Calu3 (cell line): ENCODE measurements around the gene MIDN. TPM values are rescaled to one million over a fixed set of nuclear protein-coding genes. Genes with fewer than 3 reads are reported as not detected.

ENCODE experiments used
- BruUV-seq: library from RNA; stranded (reverse); fragments of 400-500 nt; replicated peaks from 2 replicates; lab custom pipeline; 2021; lab: Mats Ljungman, UMichigan
- CTCF ChIA-PET: fragments of 300-600 bp; sonication (Branson Sonifier 250); formaldehyde crosslinking; loops from one replicate; lab custom pipeline; 2022; ENCODE audit warnings: antibody characterized with exemption; lab: Charles Lee
- DNase-seq: peaks from one replicate; pipeline ENCODE4 v3.0.0; 2022
- H3K27ac Mint-ChIP-seq: one replicate; pipeline ENCODE4 v1.8.0; 2022; ENCODE audit warnings: mixed read lengths; ENCODE audit not compliant: unreplicated experiment
- H3K27me3 Mint-ChIP-seq: one replicate; pipeline ENCODE4 v1.8.0; 2022; ENCODE audit warnings: mixed read lengths; ENCODE audit not compliant: unreplicated experiment
- H3K36me3 Mint-ChIP-seq: one replicate; pipeline ENCODE4 v1.8.0; 2022; ENCODE audit warnings: mild to moderate bottlenecking, moderate library complexity, mixed read lengths; ENCODE audit not compliant: insufficient read depth, unreplicated experiment
- H3K4me1 Mint-ChIP-seq: one replicate; pipeline ENCODE4 v1.8.0; 2022; ENCODE audit warnings: mild to moderate bottlenecking, low read depth, mixed read lengths; ENCODE audit not compliant: unreplicated experiment
- H3K4me3 Mint-ChIP-seq: one replicate; pipeline ENCODE4 v1.8.0; 2022; ENCODE audit warnings: mild to moderate bottlenecking, low read depth, moderate library complexity, mixed read lengths; ENCODE audit not compliant: unreplicated experiment
- H3K9me3 Mint-ChIP-seq: one replicate; pipeline ENCODE4 v1.8.0; 2022; ENCODE audit warnings: low read depth, mixed read lengths; ENCODE audit not compliant: unreplicated experiment
- intact Hi-C: fragments of 100-400 bp; cut with micrococcal nuclease; formaldehyde crosslinking; loops from one replicate; pipeline ENCODE4 v1.10.0; 2022; ENCODE audit not compliant: unreplicated experiment
- total RNA-seq: library from RNA; stranded (reverse); gene quantifications from 2 replicates; pipeline ENCODE4 v1.2.3, GENCODE V29; 2022
- TF ChIP-seq, protein P1 (sequence below): fragments of 200-600 bp; IDR thresholded peaks from one replicate; pipeline ENCODE4 v1.8.0; 2022; ENCODE audit warnings: antibody characterized with exemption; ENCODE audit not compliant: unreplicated experiment

The MIDN gene
- total RNA-seq, 1 experiment from 2014 or later, result 61.8 TPM

DNA sequence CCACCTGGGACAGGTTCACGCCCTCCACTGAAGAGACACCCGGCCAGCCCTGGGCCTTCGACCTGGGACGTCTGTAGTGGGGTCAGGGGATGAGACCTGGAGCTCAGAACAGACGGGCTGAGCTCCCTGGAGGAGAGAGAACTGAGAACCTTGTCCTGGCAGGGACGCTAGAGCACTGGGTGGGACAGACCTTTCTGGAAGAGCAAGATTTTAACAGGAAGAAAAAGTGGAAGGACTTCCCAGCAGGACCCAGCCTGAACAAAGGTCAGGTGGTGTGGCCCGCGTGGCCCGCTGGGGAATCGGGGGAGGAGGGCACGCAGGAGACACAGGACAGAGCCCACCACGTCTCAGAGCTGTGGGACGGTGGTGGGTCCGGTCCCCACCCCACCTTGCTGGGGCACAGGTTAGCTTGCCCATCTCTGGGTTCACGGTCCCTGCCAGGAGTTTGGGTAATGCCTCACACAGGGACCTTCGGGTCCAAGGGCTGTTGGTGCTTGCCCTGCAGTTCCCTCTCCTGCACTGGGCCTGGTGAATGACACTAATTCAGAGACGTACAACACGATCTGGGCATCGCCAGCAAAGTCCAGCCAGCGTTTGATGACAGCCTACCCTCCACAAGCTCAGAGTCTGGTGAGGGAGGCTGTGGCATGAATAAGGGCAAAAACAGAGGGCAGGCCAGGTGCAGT, 36.1 kb downstream of the MIDN start:
- no peak overlapping the region for H3K27ac Mint-ChIP-seq
- CTCF ChIA-PET, result interaction anchor here (0.7 kb wide), 1 partner anchor 40 kb away, joined by 6 read pairs; no protein-coding TSS in a partner anchor
- H3K36me3 Mint-ChIP-seq, result peaks cover 16% of the 10 kb centered on the region
- H3K9me3 Mint-ChIP-seq, result no peaks in the 10 kb centered on the region
- TF ChIP-seq, protein P1, sequence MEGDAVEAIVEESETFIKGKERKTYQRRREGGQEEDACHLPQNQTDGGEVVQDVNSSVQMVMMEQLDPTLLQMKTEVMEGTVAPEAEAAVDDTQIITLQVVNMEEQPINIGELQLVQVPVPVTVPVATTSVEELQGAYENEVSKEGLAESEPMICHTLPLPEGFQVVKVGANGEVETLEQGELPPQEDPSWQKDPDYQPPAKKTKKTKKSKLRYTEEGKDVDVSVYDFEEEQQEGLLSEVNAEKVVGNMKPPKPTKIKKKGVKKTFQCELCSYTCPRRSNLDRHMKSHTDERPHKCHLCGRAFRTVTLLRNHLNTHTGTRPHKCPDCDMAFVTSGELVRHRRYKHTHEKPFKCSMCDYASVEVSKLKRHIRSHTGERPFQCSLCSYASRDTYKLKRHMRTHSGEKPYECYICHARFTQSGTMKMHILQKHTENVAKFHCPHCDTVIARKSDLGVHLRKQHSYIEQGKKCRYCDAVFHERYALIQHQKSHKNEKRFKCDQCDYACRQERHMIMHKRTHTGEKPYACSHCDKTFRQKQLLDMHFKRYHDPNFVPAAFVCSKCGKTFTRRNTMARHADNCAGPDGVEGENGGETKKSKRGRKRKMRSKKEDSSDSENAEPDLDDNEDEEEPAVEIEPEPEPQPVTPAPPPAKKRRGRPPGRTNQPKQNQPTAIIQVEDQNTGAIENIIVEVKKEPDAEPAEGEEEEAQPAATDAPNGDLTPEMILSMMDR, result no peak
- H3K4me3 Mint-ChIP-seq, result peak overlapping the region; percentile 34
- peaks cover 8% of the 10 kb centered on the region for H3K4me1 Mint-ChIP-seq
- BruUV-seq, result no TSS peak
- DNase-seq, result no peak
- peaks cover 32% of the 10 kb centered on the region for H3K27me3 Mint-ChIP-seq
- intact Hi-C loops, result no loop called here

DNA sequence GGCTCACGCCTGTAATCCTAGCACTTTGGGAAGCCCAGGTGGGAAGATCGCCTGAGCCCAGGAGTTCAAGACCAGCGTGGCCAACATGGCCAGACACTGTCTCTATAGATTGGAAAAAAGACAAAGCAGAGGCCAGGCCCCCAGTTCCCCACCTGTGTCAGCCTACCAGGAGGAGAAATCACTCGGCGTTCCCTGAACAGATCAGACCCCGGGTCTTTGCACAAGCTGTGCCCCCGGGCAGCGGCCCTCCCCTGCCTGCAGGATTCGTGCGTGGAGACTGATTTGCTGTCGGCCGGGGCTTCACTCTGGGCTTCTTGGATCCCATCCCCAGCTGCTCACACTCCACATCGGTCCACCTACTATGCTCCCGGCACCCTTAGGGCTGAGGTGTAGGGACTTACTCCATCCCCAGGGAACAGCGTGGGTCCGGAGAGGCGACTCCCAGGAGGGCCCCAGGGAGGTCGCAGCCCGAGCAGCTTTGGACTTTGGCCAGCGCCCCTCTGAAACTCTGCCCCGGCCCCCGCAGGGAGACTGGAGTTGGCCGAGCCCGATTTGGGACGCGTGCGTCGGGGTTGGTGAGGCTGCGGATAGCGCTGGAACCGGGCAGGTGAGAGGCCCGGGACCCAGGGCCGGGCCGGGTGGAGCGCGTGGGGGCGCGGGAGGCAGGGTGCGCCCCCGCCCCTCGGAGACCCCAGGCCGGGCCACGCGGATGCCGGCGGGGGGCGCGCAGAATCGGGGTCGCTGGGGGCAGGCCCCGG, 36.8 kb downstream of the MIDN start:
- CTCF ChIA-PET, result no interaction called here
- TF ChIP-seq, protein P1, result no peak
- Mint-ChIP-seq H3K27ac (no peak overlapping the region), H3K36me3 (peaks cover 9% of the 10 kb centered on the region), H3K9me3 (no peaks in the 10 kb centered on the region), H3K27me3 (peaks cover 32% of the 10 kb centered on the region), H3K4me3 (peak overlapping the region; percentile 34), H3K4me1 (peaks cover 8% of the 10 kb centered on the region)
- BruUV-seq, result no TSS peak
- DNase-seq, result no peak
- intact Hi-C loops, result no loop called here

DNA sequence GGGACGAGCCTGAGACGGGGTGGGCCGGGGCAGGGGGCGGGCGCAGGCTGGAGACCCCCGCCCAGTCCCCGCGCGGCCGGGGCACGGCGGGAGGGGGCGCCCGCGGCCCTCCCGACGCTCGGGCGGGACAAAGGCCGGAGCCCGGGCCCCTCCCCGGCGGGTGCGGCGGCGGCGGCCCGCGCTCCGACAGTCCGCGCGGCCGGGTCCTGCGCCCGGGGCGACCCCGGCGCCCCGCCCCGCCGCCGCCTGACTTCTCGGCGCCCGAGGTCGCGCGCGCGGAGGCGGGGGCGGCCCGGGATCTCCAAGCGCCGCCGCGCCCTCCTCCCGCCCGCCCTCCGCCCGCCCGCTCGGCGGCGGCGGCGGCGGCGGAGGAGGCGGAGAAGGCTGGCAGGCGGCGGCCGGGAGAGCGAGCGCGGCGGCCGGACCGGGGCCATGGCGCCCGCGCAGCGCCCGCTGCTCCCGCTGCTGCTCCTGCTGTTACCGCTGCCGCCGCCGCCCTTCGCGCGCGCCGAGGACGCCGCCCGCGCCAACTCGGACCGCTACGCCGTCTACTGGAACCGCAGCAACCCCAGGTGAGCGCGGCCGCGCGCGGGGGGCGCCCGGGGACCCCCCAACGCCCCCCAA, 37.5 kb downstream of the MIDN start, which contains the start of gene EFNA2:
Gene EFNA2 (plus strand): TSS at position 137 of the 624 bp plus-strand sequence. CDS start 296 bp downstream, at position 433.
- peak within 1 kb of the TSS; percentile 67 for H3K4me3 Mint-ChIP-seq
- TF ChIP-seq, protein P1, result no peak
- H3K4me1 Mint-ChIP-seq, result peaks cover 8% of the 10 kb centered on the region
- H3K27ac Mint-ChIP-seq, result no peak within 1 kb of the TSS
- DNase-seq, result no peak
- intact Hi-C loops, result no loop called here
- CTCF ChIA-PET, result no interaction called here
- H3K36me3 Mint-ChIP-seq, result peaks cover 9% of the 10 kb centered on the region
- H3K9me3 Mint-ChIP-seq, result no peaks in the 10 kb centered on the region
- BruUV-seq, result no TSS peak
- H3K27me3 Mint-ChIP-seq, result peaks cover 32% of the 10 kb centered on the region

DNA sequence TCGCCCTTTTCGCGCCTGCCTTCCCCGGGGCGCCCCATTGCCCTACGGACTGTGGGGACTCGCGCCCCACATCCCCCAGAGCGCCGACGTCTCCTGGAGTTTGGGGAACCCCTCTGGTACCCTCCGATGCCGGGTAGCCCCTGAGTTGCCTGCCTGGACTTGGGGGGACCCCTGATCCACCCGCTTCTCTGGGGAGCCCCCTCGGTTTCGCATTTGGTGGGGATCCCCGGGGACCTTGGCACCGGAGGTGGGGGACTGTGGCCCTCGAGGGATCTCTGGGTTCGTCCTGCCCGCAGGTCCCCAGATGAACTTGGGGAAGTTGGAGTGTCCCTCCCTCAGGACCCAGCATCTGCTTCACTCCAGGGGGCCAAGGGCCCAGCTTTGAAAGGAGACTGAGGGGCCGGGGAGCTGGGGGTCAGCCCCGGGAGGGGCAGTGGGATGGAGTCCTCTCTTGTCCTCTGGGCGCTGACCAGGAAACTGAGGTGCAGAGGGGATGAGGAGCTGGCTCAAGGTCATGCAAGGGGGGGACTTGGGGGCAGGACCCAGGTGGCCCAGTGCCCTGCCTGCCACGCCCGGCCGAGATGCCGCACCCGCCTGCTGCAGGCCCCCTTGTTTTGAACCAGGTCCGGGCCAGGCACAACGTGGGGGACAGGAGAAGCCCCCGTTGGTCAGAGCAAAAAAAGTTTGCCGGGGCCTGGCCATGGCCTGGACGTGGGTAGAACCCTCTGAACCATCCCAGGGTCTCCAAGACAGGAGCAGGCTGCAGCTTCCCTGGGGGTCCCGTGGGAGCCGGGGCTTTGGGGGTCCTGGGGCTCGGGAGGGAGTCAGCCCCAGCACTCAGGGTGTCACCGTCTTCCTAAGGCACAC, 38.3 kb downstream of the MIDN start:
- Mint-ChIP-seq H3K36me3 (peaks cover 9% of the 10 kb centered on the region), H3K4me3 (peak overlapping the region; percentile 67), H3K27me3 (peaks cover 32% of the 10 kb centered on the region), H3K27ac (no peak overlapping the region), H3K9me3 (no peaks in the 10 kb centered on the region), H3K4me1 (peaks cover 8% of the 10 kb centered on the region)
- intact Hi-C loops, result no loop called here
- DNase-seq, result no peak
- TF ChIP-seq, protein P1, result no peak
- no TSS peak for BruUV-seq
- CTCF ChIA-PET, result no interaction called here
